H9 (cell line): ENCODE measurements around the gene VAMP2. TPM values are rescaled to one million over a fixed set of nuclear protein-coding genes. Genes with fewer than 3 reads are reported as not detected.

Source experiments
- DNase-seq: peaks from one replicate; pipeline ENCODE4 v3.0.0-alpha.2; 2017
- H2AFZ ChIP-seq: one replicate; pipeline ENCODE4 v1.6.1; 2013; ENCODE audit warnings: mild to moderate bottlenecking, low read length, control low read depth, moderate library complexity
- H2AK5ac ChIP-seq: 2 replicates; pipeline ENCODE4 v1.6.1; 2013; ENCODE audit warnings: low read length, control low read depth, mixed read lengths; ENCODE audit not compliant: insufficient read length
- H2BK120ac ChIP-seq: one replicate; pipeline ENCODE4 v1.6.1; 2013; ENCODE audit warnings: low read depth, mild to moderate bottlenecking, low read length, control low read depth, inconsistent platforms; ENCODE audit not compliant: poor library complexity, severe bottlenecking
- H2BK12ac ChIP-seq: 2 replicates; pipeline ENCODE4 v1.6.1; 2013; ENCODE audit warnings: low read length, control low read depth, mixed read lengths, low read depth; ENCODE audit not compliant: insufficient read length
- H2BK15ac ChIP-seq: 2 replicates; pipeline ENCODE4 v1.6.1; 2013; ENCODE audit warnings: low read depth, low read length, control low read depth
- H2BK20ac ChIP-seq: one replicate; pipeline ENCODE4 v1.6.1; 2013; ENCODE audit warnings: low read depth, mild to moderate bottlenecking, low read length, control low read depth, inconsistent platforms; ENCODE audit not compliant: poor library complexity, severe bottlenecking
- H2BK5ac ChIP-seq: 2 replicates; pipeline ENCODE4 v1.6.1; 2013; ENCODE audit warnings: low read length, control low read depth, mixed read lengths; ENCODE audit not compliant: insufficient read length
- H3K14ac ChIP-seq: 2 replicates; pipeline ENCODE4 v1.6.1; 2013; ENCODE audit warnings: low read length, control low read depth; ENCODE audit not compliant: insufficient read depth
- H3K18ac ChIP-seq: 2 replicates; pipeline ENCODE4 v1.6.1; 2013; ENCODE audit warnings: low read depth, mild to moderate bottlenecking, mixed read lengths, low read length, control low read depth; ENCODE audit not compliant: insufficient read length
- H3K23ac ChIP-seq: 2 replicates; pipeline ENCODE4 v1.6.1; 2013; ENCODE audit warnings: low read length, control low read depth, mixed read lengths, low read depth; ENCODE audit not compliant: insufficient read length
- H3K23me2 ChIP-seq: 2 replicates; pipeline ENCODE4 v1.6.1; 2013; ENCODE audit warnings: low read depth, mild to moderate bottlenecking, mixed read lengths, low read length, control low read depth; ENCODE audit not compliant: insufficient read length, poor library complexity, severe bottlenecking
- H3K27ac ChIP-seq: 2 replicates; pipeline ENCODE4 v1.5.1; 2013; ENCODE audit warnings: low read length, control low read depth, mixed read lengths, low read depth; ENCODE audit not compliant: insufficient read length
- H3K27me3 ChIP-seq: 2 replicates; pipeline ENCODE4 v1.6.1; 2013; ENCODE audit warnings: low read length, control low read depth, inconsistent platforms; ENCODE audit not compliant: insufficient read depth
- H3K4ac ChIP-seq: 2 replicates; pipeline ENCODE4 v1.6.1; 2013; ENCODE audit warnings: low read depth, mild to moderate bottlenecking, control low read depth, inconsistent platforms, low read length, moderate library complexity
- H3K4me1 ChIP-seq: 2 replicates; pipeline ENCODE4 v1.6.1; 2013; ENCODE audit warnings: low read length, control low read depth, inconsistent platforms; ENCODE audit not compliant: insufficient read depth
- H3K4me2 ChIP-seq: 2 replicates; pipeline ENCODE4 v1.6.1; 2013; ENCODE audit warnings: low read length, control low read depth, mixed read lengths; ENCODE audit not compliant: insufficient read length, insufficient read depth
- H3K56ac ChIP-seq: 2 replicates; pipeline ENCODE4 v1.6.1; 2013; ENCODE audit warnings: low read depth, mild to moderate bottlenecking, mixed read lengths, low read length, control low read depth; ENCODE audit not compliant: insufficient read length
- H3K79me1 ChIP-seq: 2 replicates; pipeline ENCODE4 v1.6.1; 2013; ENCODE audit warnings: low read depth, mild to moderate bottlenecking, moderate library complexity, low read length, control low read depth, inconsistent platforms; ENCODE audit not compliant: insufficient read depth, poor library complexity, severe bottlenecking
- H3K79me2 ChIP-seq: 2 replicates; pipeline ENCODE4 v1.6.1; 2013; ENCODE audit warnings: low read length, control low read depth, inconsistent platforms; ENCODE audit not compliant: insufficient read depth
- H3K9ac ChIP-seq: 2 replicates; pipeline ENCODE4 v1.6.1; 2013; ENCODE audit warnings: low read length, control low read depth, mixed read lengths; ENCODE audit not compliant: insufficient read length; ENCODE audit errors: extremely low read depth
- H3K9me3 ChIP-seq: one replicate; pipeline ENCODE4 v1.6.1; 2013; ENCODE audit warnings: low read depth, low read length, inconsistent platforms; ENCODE audit not compliant: control insufficient read depth
- H3T11ph ChIP-seq: one replicate; pipeline ENCODE4 v1.6.1; 2013; ENCODE audit warnings: mild to moderate bottlenecking, low read length, control low read depth, inconsistent platforms
- H4K20me1 ChIP-seq: one replicate; pipeline ENCODE4 v1.6.1; 2013; ENCODE audit not compliant: control insufficient read depth, insufficient read length, insufficient read depth
- H4K5ac ChIP-seq: 2 replicates; pipeline ENCODE4 v1.6.1; 2013; ENCODE audit warnings: low read depth, mild to moderate bottlenecking, mixed read lengths, low read length, control low read depth; ENCODE audit not compliant: insufficient read length
- H4K8ac ChIP-seq: replicated peaks from 2 replicates; pipeline ENCODE4 v1.6.1; 2013; ENCODE audit warnings: low read length, control low read depth, mixed read lengths, low read depth; ENCODE audit not compliant: insufficient read length
- H4K91ac ChIP-seq: 2 replicates; pipeline ENCODE4 v1.6.1; 2013; ENCODE audit warnings: low read depth, mild to moderate bottlenecking, moderate library complexity, mixed read lengths, low read length, control low read depth; ENCODE audit not compliant: insufficient read length
- H3K27ac Mint-ChIP-seq, 3 experiments: 2 replicates in 2 of 3; 3 replicates in 1 of 3; pipeline ENCODE4 v1.8.0; 2020 to 2021; ENCODE audit warnings: mixed read lengths in 3 of 3, mild to moderate bottlenecking in 1 of 3, moderate library complexity in 1 of 3
- H3K27me3 Mint-ChIP-seq: 2 replicates; pipeline ENCODE4 v1.8.0; 2021; ENCODE audit warnings: low read depth, mild to moderate bottlenecking, moderate library complexity, mixed read lengths
- H3K36me3 Mint-ChIP-seq, 3 experiments: 2 replicates in 2 of 3; 3 replicates in 1 of 3; pipeline ENCODE4 v1.8.0; 2020 to 2021; ENCODE audit warnings: low read depth in 3 of 3, mixed read lengths in 3 of 3; ENCODE audit not compliant: insufficient read depth in 1 of 3
- H3K4me1 Mint-ChIP-seq, 2 experiments: 2 replicates each; pipeline ENCODE4 v1.8.0; 2020; ENCODE audit warnings: mixed read lengths in 2 of 2
- H3K4me3 Mint-ChIP-seq, 2 experiments: 2 replicates in 1 of 2; 3 replicates in 1 of 2; pipeline ENCODE4 v1.8.0; 2020 to 2021; ENCODE audit warnings: mild to moderate bottlenecking in 2 of 2, mixed read lengths in 2 of 2, moderate library complexity in 1 of 2
- H3K9me3 Mint-ChIP-seq, 2 experiments: 2 replicates in 1 of 2; 3 replicates in 1 of 2; pipeline ENCODE4 v1.8.0; 2020; ENCODE audit warnings: mild to moderate bottlenecking in 2 of 2, mixed read lengths in 2 of 2, moderate library complexity in 1 of 2
- WGBS: extraction: QIAGEN DNeasy Blood & Tissue Kit; methylation state at CpG from one replicate; pipeline ENCODE4 v1.1.7; 2013; ENCODE audit warnings: missing lambda C conversion rate, low lambda C conversion rate, mixed read lengths; ENCODE audit not compliant: insufficient read length; ENCODE audit errors: extremely low coverage; 5-methylcytosine and 5-hydroxymethylcytosine counted together
- total RNA-seq: library from RNA; stranded (reverse); gene quantifications from 2 replicates; pipeline ENCODE4 v1.2.1, GENCODE V29; 2021
- TF ChIP-seq, protein P1 (sequence below): fragments of 200-600 bp; sonication (generic); conservative IDR thresholded peaks from 3 replicates; pipeline ENCODE4 v1.8.0; 2021; ENCODE audit warnings: antibody characterized with exemption, mild to moderate bottlenecking

VAMP2 gene
- total RNA-seq, 1 experiment from 2014 or later = 22.8 TPM

DNA sequence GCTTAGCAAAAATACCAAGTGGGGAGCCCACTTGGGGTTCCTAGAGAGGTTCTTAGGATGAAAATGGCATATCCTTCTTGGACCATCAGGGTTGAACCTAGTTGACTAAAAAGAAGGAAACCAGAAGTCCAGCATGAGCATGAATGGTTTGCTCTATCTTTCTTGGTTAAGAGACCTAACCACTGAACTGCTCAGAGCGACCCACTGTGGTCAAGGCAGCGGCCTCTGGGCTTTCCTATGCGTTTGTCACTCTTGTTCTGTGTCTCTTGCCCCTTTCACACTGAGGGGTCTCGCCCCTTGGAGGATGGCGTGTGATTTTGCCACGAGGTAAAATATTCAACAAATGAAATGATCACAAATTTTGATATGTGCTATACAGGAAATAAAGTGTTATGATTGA is 27.8 kb upstream of the VAMP2 start:
- H3K4ac ChIP-seq = no peak overlapping the region
- no peak overlapping the region for H4K91ac ChIP-seq
- Mint-ChIP-seq H3K27me3 (peaks cover 8% of the 10 kb centered on the region), H3K36me3 (no peaks in the 10 kb centered on the region), H3K4me3 (no peak overlapping the region), H3K27ac (peak overlapping the region in 2 of 3 experiments; percentile 1 to 75; a peak in 3 of 7 replicates), H3K9me3 (no peaks in the 10 kb centered on the region), H3K4me1 (peaks cover 8% of the 10 kb centered on the region in 2 experiments)
- H4K20me1 ChIP-seq = peaks cover 3% of the 10 kb centered on the region
- H4K8ac ChIP-seq = no peak overlapping the region
- H3K79me2 ChIP-seq = no peaks in the 10 kb centered on the region
- H3K18ac ChIP-seq = no peak overlapping the region
- H3K9ac ChIP-seq = no peak overlapping the region
- peaks cover 16% of the 10 kb centered on the region for H3K23me2 ChIP-seq
- no peak for DNase-seq
- H3T11ph ChIP-seq = no peak overlapping the region
- H3K4me1 ChIP-seq = peaks cover 9% of the 10 kb centered on the region; the same call in 1 of the 2 replicates
- no peak overlapping the region for H3K23ac ChIP-seq
- no peak overlapping the region for H2AK5ac ChIP-seq
- no peak overlapping the region for H4K5ac ChIP-seq
- H2AFZ ChIP-seq = no peak overlapping the region
- H2BK120ac ChIP-seq = no peak overlapping the region
- H3K4me2 ChIP-seq = no peak overlapping the region
- no peak overlapping the region for H2BK15ac ChIP-seq
- H2BK20ac ChIP-seq = no peak overlapping the region
- no peaks in the 10 kb centered on the region for H3K79me1 ChIP-seq
- no peak overlapping the region for H3K27ac ChIP-seq
- peaks cover 2% of the 10 kb centered on the region; the same call in 1 of the 2 replicates for H3K27me3 ChIP-seq
- H2BK5ac ChIP-seq = no peak overlapping the region
- no peaks in the 10 kb centered on the region for H3K9me3 ChIP-seq
- no peak overlapping the region for H3K14ac ChIP-seq
- no peak overlapping the region for H2BK12ac ChIP-seq
- H3K56ac ChIP-seq = no peak overlapping the region
- WGBS = no CpG with 5 or more reads among the region's 6 CpGs
- TF ChIP-seq, protein P1, sequence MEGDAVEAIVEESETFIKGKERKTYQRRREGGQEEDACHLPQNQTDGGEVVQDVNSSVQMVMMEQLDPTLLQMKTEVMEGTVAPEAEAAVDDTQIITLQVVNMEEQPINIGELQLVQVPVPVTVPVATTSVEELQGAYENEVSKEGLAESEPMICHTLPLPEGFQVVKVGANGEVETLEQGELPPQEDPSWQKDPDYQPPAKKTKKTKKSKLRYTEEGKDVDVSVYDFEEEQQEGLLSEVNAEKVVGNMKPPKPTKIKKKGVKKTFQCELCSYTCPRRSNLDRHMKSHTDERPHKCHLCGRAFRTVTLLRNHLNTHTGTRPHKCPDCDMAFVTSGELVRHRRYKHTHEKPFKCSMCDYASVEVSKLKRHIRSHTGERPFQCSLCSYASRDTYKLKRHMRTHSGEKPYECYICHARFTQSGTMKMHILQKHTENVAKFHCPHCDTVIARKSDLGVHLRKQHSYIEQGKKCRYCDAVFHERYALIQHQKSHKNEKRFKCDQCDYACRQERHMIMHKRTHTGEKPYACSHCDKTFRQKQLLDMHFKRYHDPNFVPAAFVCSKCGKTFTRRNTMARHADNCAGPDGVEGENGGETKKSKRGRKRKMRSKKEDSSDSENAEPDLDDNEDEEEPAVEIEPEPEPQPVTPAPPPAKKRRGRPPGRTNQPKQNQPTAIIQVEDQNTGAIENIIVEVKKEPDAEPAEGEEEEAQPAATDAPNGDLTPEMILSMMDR = no peak
